GM18909 (cell line): ENCODE measurements around the gene KRT3.

Source experiments
- ATAC-seq: cut with Tn5 transposase; IDR thresholded peaks from one replicate; pipeline ENCODE4 v1.9.1; 2021; ENCODE audit warnings: mild to moderate bottlenecking; ENCODE audit not compliant: unreplicated experiment, poor library complexity

The KRT3 gene

DNA sequence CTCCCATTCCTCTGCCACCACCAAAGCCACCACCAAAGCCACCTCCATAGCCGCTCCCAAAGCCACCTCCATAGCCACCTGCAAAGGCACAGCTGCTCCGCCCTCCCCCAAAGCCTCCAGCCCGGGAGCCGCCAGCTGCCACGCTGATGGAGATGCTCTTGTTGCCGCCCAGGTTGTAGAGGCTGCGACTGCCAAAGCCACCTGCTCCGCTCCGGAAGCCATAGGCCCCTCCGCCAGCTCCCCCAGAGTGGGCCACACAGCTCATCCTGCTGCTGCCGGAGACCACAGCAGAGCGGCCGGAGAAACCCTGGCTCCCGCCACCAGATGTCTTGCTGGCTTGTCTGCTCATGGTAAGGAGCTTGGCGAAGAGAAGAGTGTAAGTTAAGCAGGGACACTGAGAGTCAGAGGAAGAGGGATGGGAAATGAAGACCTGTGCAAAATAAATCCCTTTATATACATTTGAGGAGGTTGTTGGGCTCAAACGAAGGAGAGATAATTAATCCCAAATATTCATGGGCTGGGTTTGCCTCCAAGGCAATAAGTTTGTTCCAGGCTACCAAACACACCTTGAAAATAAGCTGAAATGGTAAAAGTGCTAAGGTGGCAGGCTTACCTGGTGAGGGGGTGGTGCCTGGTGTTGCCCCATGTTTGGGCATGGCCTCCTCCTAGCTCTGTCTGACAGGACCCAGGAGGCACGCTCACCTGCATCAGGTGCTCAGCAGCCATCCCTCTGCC is at the start of gene KRT3:
Gene KRT3 (minus strand): TSS at position 424 of the 735 bp plus-strand sequence. CDS start 75 bp downstream, at position 349.
- no peak for ATAC-seq

DNA sequence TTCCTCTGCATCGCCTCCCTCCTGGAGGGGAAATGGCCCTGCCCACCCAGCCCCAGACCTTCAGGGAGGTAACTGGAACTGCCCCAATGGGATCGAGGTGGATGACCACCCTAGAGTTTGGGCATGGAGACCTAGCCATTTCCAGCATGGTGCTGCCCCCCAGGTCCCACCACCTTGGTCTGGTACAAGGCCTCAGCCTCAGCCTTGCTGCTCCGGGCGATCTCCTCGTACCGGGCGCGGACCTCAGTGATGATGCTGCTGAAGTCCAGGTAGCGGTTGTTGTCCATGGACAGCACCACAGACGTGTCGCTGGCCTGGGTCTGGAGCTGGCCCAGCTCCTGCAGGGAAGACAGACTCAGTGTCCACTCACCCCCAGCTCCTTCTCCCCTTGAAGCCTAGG is 48.5 kb upstream of the KRT3 start:
- no peak for ATAC-seq

DNA sequence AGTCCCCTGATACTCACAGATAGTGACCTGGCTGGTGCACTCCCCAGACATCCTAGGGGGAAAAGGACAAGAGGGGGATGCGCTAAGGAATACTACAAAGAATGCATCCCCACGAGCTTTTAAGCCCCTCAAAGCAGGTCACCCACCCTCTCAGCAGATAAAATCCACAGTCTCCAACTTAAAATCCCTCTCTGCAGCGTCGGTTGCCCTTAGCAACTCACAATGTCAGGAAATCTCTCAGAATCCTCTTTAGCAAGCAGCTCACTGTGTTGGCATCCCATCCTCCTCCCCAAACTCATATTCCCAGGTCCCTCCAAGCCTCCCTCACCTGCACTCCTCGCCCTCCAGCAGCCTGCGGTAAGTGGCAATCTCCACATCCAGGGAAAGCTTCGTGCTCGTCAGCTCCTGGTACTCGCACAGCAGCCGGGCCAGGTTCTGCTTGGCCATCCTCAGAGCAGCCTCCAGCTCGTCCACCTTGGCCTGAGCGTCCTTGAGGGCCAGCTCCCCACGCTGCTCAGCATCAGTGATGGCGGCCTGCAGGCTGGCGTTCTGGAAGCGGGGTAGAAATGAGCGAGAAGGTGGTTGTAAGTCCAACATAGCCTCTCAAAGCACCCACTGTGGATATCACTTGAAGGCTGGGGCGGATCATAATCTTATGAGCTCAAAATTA is 43.7 kb upstream of the KRT3 start:
- ATAC-seq, result no peak

DNA sequence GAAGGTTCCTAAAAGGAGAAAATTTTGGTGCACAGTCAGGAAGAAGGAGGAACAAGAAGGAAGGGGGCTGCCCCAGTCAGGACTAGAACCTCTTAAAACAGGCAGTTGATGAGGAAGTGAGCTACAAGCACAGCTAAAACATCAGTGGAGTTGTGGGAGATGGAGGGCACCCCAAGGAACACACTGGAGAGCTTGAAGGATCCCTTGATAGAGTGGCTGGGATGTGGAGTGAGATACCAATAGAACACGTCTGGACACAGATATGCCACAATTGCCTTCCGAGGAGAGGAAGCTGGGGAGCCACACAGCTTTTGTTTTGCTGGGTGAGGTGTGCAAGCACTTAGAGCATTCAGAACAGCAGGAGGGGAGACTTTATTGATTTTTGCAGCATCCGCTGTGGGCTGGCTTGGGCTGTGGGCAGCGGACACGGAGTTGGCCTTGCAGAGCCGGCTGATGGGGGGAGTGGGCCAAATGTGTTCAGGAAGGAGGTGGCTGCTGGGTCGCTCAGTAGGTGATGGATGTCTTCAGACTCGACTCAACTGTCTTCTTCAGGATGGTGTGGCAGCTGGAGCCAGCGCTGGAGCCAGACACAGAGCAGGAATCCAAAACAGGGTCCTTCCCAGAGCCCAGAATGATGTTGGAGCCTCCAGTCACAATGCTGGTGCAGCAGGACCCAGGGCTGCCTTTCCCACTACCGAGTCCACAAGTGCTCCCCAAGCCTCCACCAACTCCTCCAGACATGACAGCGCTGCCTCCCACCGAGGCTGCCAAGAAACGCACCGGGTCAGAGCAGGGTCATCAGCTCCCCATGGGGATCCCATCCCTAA is 42.9 kb upstream of the KRT3 start:
- ATAC-seq, result no peak

DNA sequence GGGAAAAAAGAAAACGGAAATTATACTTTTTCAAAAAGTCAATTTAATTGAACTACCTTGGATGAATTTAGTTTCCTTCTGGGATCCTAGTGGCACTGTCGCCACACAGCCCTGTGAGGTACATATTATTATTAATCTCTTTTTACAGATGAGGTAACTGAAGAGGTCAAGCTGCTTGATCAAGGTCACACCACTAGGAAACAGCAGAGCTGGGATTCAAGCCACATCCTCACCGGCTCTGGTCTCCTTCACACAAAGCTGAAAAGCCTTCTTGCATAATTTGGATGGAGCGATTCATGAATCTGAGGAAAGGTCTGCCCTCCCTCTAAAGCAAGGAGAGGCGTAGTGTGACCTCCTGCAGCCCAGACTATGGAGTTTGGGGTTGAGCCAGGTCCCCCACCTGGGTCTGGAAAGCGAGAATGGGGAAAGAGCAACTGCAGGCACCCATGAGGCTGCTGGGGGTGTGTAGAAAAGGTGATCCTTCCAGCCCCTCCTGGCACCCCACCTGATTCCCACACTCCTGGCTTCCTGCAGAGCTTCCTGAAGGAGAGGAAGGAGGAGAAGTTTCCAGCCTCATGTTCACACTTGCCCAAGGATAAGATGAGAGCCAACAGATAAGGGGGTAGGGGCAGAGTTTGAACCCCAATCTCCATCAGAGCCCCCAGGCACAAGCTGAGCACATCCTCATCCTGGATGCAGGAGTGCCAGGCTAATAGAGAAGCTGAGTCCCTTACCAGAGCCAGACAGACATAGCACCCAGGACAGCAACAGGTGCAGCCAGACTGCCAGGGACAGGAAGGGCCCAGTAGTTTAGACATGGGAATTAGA is 42.1 kb upstream of the KRT3 start:
- no peak for ATAC-seq

DNA sequence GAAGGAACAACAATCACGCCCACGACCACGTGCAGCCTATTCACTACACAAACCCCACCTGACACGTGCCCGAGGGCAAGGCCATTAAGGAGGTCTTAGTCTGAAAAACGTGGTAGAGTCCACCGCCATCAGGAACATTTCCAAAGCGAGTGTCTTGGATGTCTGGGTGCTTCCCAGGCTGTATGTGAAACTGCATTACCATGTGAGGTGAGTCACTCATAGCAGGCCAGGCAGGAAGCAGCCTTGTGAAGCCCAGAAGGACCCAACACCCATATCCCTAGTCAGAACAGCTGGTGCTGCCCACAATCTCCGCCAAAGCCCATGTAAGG is 41.5 kb upstream of the KRT3 start:
- ATAC-seq, result no peak

DNA sequence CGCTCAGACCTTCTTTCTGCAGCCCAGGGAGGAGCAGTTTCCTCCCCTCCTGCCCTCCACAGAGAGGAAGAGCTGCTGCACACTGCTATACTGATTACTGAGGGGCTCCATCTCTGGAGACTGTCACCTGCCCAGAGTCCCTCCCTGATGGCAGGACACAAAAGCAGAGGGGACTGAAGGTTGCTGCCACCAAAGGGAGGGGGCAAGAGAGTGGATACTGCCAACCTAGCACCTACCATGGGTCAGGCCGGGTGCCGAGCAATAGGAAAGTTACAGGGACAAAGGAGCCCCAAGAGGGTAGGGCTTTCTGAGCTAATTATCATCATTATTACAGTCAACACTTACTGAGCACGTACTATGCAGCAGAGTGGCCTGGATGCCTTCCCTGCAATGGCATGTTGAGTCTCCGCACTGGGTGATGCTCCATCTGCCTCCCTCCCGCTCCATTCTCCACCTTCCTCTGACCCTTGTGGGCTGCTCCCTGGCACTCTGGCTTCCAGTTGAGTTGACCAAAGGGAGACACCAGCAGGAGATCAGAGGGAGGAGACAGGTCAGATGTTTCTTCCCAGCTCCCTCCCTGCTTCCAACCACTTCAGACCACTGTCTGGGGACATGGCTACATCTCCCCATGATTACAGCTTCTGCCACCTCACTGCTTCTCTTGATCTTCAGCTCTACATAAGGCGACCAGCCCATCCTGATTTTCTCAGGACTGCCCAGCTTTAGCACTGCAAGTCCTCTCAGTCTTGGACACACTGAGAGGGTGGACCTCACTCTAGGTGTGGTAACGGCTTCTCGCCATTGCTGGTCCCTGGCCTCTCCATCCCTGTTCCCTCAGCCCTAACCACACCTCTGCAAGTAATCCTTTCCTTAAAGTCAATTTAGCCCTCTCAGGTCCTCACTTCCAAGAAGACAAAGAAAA is 40.8 kb upstream of the KRT3 start:
- no peak for ATAC-seq

DNA sequence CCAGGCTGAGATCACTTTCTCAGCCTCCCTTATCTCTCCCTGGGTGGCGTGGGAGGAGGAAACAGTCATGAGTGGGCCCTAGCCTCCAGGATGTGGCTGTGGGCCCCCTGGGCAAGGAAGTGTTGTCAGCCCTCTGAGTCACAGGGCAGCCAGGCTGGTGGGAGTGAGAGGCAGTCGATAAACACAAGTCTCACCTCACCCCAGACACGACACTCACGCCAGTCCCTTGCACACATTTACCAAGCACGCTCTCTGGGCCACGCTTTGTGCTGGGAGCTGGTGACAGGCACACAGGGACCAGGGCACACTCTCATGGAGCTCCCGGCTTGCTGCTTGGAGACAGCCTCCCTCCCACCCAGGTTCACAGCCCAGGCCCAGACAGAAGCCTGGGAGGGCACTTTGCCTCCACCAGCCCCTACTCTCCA is 40.1 kb upstream of the KRT3 start:
- ATAC-seq, result no peak

DNA sequence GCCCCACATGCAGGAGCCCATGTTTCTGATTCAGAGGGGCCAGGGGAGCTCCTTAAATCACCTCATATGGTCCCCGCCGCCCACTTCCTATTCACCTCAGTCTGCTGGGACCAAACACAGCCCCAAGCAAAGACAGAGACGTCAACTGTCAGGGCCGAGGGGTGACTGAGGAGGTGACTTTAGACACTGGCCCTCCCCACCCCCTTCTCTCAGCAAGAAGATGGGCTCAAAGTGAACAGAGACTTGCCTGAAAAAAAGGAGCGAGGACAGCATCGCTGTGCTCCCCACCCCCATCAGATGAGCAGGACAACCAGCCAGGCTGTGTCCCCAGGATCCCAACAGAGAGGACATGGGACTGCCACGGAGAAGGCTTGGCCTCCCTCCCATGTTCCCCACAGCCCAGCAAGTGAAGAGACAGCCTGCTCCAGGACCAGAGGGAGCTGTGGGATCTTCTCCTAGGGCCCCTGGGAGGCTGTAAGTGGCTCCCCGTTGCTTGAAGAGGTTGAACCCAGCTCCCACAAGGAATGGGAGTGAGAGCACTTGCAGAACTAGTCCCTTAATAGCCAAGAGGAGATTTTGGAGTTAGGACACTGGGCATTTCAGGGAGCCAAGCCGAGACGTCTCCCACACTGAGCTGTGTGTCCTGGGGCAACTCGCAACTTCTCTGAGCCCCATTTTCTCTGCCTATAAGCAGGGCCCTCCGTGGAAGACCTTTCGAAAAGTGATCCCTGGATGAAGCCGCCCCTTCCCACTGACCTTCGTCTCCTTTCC is 39.5 kb upstream of the KRT3 start:
- ATAC-seq, result no peak

DNA sequence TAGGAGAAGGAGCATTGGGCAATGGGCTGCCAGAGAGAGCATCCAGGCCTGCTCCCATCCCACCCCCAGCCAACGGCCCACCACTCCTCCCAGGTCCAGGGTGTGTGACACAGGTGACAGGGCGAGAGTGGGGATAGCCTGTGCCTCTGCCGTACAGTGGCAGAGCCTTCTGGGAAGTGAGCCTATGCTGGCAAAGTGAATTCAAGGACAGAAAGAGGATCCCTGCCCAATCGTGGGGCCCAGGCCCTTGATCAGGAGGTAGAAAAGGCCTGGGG is 38.7 kb upstream of the KRT3 start:
- no peak for ATAC-seq

DNA sequence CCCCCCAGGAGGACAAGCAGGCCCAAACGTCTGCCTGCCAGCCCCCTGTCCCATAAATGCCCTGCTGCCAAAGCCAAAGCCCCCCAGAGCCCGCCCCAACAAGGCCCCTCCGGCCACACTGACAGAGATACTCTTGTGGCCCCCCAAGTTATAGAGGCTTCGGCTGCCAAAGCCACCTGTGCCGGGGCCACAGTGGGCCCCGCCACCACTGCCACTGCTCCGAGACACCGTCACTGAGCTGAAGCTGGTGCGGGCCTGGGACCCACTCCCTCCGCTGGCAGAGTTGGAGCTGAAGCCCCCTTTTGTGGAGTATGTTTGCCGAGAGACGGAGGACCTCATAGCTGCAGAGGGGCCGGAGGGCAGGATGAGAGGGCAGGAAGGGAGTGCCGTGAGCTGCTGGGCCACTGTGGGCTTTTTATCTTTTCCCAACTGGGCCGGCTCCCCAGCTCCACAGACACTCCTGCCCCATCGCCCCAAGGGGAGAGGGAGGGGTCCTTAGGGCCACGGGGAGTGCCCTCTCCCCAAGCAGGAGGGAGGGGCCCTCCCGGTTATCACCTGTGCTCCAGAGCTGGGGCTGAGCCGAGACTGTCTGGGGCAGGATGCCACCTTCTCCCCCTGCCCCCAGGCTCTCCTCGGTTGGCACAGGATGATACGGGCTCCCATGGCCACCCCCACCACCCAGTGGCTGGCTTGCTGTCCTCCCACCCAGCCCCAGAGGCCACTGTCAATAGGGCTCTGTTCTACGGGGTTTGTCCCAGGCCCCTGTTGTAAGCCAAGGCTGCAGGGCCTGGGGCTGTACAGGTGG is 38.2 kb upstream of the KRT3 start, which contains the start of gene KRT79:
Gene KRT79 (minus strand): TSS at position 390 of the 805 bp plus-strand sequence. CDS start 51 bp downstream, at position 339.
- no peak for ATAC-seq

DNA sequence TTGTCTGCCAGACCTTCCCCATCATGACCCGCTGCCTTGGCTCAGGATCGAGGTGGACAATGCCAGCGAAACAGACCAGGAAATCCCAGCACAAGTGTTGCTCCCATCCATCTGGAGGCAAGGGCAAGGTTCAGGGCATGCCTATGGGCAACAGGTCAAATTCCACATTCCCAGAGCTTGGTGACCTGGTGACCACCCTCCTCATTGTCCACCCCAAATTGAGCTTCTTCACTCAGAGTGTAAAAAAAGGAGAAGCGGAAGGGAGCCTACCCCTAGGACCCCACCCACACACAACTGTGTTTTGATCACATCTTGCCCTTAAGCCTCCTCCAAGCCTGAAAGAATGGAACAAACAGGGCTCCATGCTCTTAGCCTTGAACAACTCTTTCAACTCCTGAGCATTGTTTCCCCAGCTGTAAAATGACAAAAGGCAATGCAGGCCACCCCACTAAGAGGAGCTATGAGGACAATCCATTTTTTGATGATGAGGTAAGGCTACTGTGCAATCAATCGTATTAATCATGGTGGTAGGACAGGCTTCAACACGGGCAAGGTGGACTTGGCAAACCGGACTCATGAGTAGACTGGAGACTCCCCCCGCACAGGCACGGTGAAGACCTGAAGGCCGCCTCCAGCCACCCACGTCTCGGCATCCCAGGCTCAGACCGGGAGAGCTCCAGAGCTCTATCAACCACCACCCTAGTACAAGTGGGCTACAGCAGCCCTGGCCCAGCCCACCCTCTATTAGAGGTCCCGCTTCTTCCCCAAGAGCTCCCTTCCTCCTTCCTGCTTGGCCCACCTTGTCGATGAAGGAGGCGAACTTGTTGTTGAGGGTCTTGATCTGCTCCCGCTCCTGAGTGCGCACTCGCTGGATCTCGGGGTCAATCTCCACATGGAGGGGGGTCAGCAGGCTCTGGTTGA is 37.3 kb upstream of the KRT3 start:
- no peak for ATAC-seq

DNA sequence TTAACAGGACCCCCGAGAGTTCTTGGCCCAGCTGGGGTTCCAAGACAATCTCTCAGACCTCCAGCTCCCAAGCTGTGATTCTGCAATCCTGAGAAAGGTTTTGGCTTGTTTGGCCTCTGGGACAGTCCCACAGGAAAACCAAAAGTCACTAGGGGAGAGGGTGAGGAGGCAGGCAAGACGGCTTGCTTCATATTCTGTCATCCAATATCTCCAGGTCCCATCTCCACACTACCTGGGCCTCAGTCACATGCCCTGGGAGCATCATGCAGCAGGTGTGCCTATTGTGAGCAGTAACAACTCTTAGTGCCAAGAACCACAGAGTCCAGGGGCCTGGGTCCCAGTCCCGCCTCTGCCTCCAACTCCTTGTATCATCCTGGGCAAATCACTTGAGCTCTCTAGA is 36.5 kb upstream of the KRT3 start:
- ATAC-seq, result no peak

DNA sequence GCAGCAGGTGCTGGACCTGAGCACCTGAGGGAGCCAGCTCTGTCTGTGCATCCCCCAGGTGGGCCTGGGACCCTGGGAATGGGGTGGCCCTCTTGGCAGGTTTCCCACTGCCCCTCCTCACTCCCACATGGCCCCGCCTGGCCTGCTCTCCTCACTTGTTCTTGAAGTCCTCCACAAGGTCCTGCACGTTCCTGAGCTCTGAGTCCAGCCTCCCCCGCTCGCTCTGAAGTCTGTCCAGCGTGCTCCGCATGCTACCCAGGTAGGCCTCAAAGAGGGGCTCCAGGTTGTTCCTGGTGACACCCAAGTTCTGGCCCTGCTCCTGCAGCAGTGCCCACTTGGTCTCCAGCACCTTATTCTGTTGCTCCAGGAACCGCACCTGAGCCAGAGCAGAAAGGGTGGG is 35.3 kb upstream of the KRT3 start:
- no peak for ATAC-seq

DNA sequence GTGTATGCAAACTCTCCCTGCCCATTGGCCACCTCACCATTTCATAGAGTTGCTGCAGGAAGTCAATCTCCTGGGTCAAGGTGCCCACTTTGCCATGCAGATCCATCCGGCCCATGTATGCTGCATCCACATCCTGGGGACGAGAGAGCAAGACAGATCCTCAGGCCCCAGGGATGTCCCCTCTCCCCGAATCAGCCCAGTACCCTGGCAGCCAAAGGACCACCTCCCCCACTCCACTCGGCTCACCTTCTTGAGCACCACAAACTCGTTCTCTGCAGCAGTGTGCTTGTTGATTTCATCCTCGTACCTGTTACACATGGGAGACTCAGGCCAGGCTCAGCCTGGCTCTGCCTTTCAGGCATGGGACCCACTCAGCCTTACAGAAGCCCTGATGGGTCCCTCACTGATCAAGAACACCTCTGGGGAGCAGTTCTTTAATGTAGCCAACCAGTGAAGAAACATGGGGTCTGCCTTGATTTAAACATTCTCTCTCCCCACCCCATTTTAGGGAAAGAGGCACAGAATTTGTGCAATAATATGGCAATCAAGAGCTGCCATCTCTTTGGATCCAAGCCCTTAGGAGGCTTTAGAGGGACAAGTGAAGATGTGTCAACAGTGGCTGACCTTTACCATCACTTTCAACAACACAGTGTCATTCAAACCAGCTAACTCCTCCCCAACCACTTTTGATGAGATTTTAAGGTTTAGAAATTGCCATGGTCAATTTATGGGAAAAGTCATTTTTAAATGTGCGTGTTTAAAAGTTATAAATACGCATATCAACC is 34.3 kb upstream of the KRT3 start:
- ATAC-seq, result no peak

DNA sequence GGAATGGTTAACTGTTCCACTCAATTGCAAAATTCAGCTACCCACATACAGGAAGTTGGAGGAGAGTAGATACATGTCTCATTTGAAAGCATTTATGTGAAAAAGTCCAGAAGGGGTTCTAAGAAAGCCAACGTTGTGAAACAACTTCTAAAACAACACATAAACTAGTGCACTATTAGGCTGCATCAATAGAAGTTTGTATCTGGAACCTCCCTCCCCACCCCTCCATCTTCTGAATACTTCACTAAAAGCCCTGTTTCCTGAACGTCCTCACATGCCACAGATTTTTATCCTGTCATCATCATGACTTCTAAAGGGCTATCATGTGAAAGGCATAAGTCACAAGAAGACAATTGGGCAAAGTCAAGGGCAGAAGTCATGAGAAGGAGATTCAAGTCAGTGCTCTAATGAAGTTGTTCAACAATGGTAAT is 32.7 kb upstream of the KRT3 start:
- ATAC-seq, result no peak
